Gastrocnemius medialis (tissue), 4 donors: Measurements from ENCODE around the gene UBASH3B. TPM values are rescaled to one million over a fixed set of nuclear protein-coding genes. Genes with fewer than 3 reads are reported as not detected.

Experiments used
- ATAC-seq, 2 donors: fragments of 150-250 bp; one replicate each; pipeline ENCODE4 v1.9.1; 2016
- DNase-seq, 2 donors: peaks; one replicate each; pipeline ENCODE4 v3.0.0-alpha.2; 2019
- H3K27ac ChIP-seq, 4 donors: fragments of 200-600 bp; sonication (generic); 1 replicate in 1 of 4; 2 replicates in 3 of 4; pipeline ENCODE4 v1.5.1; 2016 to 2018; ENCODE audit warnings: mild to moderate bottlenecking in 2 of 4, moderate library complexity in 1 of 4
- H3K27me3 ChIP-seq, 3 donors: fragments of 200-600 bp; sonication (generic) in 2 of 3; 1 replicate in 1 of 3; 2 replicates in 2 of 3; pipeline versions ENCODE4 v1.5.1 to v1.6.0; 2016 to 2019; ENCODE audit warnings: mild to moderate bottlenecking in 1 of 3, moderate library complexity in 1 of 3
- H3K36me3 ChIP-seq, 2 donors: fragments of 200-600 bp; sonication (generic) in 1 of 2; one replicate each; pipeline ENCODE4 v1.5.1; 2017 to 2018
- H3K4me1 ChIP-seq, 2 donors: fragments of 200-600 bp; sonication (generic) in 1 of 2; one replicate each; pipeline ENCODE4 v1.5.1; 2016 to 2017; ENCODE audit warnings: mild to moderate bottlenecking in 2 of 2
- H3K4me3 ChIP-seq, 4 donors: fragments of 200-600 bp; sonication (generic) in 3 of 4; 1 replicate in 1 of 4; 2 replicates in 3 of 4; pipeline ENCODE4 v1.5.1; 2016 to 2019; ENCODE audit warnings: mild to moderate bottlenecking in 2 of 4
- H3K9me3 ChIP-seq, 3 donors: fragments of 200-600 bp; sonication (generic) in 2 of 3; 1 replicate in 1 of 3; 2 replicates in 2 of 3; pipeline ENCODE4 v1.5.1; 2016 to 2019
- POLR2A ChIP-seq, 2 donors: fragments of 450-650 bp; IDR thresholded peaks; one replicate each; pipeline ENCODE4 v1.6.1; 2017; ENCODE audit warnings: antibody characterized with exemption in 2 of 2, mild to moderate bottlenecking in 2 of 2, moderate library complexity in 2 of 2
- in situ Hi-C, 4 donors: fragments of 200-750 bp; cut with MboI; loops; one replicate each; pipeline versions ENCODE4 v1.15.0 to v1.8.0; 2017; ENCODE audit warnings: low sequenced_read_pairs in 4 of 4
- intact Hi-C: fragments of 100-400 bp; cut with DNase I; formaldehyde crosslinking; loops from one replicate; pipeline ENCODE4 v1.15.1; 2023; ENCODE audit warnings: low total_unique reads
- total RNA-seq, 4 donors: library from RNA; depleted of rRNA; stranded (reverse); fragments of >200 nt; gene quantifications; one replicate each; pipeline versions ENCODE4 v1.1.0 to v1.2.3, GENCODE V29; 2016
- TF ChIP-seq, protein P1 (sequence below), 5 experiments: fragments of 450-650 bp in 3 of 5; fragments of 200-600 bp in 2 of 5; sonication (generic) in 2 of 5; IDR thresholded peaks in 4 of 5; conservative IDR thresholded peaks in 1 of 5; 1 replicate in 4 of 5; 2 replicates in 1 of 5; pipeline ENCODE4 v1.5.1; 2016 to 2019; ENCODE audit warnings: antibody characterized with exemption in 5 of 5, mild to moderate bottlenecking in 3 of 5, moderate library complexity in 3 of 5

UBASH3B gene
- total RNA-seq, 4 donors from 2014 or later, result 0.32 to 2.9 (median 0.87) TPM

DNA sequence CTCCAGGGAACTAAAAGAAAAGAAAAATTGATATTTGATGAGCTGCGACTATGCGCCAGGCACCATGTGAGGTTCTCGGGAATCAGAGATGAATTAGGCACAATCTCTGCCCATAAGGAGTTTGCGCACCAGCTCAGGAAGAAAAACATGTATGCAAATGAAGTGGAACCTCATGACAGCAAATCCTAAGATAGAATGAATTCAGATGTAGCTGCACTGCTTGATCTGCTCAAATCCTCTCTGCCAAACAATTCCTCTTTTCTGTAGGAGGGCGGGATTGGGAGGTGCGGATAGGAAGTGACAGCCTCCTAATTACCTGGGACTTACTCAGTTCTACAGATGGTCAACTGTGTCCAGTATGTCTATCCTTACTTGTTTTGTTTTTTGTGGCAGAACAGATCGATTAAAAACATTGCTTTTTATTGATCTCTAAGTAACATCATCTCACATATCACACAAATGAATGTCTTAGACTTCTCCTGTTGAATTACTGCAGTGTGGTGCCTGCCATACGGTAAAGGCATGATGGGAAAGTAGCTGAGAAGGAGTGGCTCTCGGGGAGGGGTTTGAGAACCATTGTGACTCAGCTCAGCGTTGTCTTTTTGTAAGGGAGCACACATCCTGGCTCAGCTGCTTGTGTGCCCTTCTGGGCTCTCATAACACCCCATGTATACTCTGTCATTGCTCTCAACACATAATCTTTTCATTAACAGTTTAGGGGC, 196.7 kb downstream of the UBASH3B start:
- in situ Hi-C loops, result loop anchor here in 2 of 4 donors (5.0 to 10.0 kb wide), 4 partner anchors 55 to 267 kb away; no protein-coding TSS in a partner anchor
- H3K36me3 ChIP-seq, result no peaks in the 10 kb centered on the region
- no peaks in the 10 kb centered on the region for H3K4me1 ChIP-seq
- H3K4me3 ChIP-seq, result no peak overlapping the region
- DNase-seq (no peak), ATAC-seq (no peak)
- intact Hi-C loops, result loop anchor here (2.0 to 10.0 kb wide), 2 partner anchors 57 to 223 kb away; no protein-coding TSS in a partner anchor
- H3K9me3 ChIP-seq, result no peaks in the 10 kb centered on the region
- H3K27me3 ChIP-seq, result no peaks in the 10 kb centered on the region
- TF ChIP-seq, protein P1, sequence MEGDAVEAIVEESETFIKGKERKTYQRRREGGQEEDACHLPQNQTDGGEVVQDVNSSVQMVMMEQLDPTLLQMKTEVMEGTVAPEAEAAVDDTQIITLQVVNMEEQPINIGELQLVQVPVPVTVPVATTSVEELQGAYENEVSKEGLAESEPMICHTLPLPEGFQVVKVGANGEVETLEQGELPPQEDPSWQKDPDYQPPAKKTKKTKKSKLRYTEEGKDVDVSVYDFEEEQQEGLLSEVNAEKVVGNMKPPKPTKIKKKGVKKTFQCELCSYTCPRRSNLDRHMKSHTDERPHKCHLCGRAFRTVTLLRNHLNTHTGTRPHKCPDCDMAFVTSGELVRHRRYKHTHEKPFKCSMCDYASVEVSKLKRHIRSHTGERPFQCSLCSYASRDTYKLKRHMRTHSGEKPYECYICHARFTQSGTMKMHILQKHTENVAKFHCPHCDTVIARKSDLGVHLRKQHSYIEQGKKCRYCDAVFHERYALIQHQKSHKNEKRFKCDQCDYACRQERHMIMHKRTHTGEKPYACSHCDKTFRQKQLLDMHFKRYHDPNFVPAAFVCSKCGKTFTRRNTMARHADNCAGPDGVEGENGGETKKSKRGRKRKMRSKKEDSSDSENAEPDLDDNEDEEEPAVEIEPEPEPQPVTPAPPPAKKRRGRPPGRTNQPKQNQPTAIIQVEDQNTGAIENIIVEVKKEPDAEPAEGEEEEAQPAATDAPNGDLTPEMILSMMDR (IDR thresholded peaks at IDR 0.05 in 4 of 5, conservative IDR thresholded peaks at IDR 0.05 in 1 of 5), result no peak
- no peak for TF ChIP-seq POLR2A (IDR thresholded peaks at IDR 0.05)
- no peak overlapping the region for H3K27ac ChIP-seq

DNA sequence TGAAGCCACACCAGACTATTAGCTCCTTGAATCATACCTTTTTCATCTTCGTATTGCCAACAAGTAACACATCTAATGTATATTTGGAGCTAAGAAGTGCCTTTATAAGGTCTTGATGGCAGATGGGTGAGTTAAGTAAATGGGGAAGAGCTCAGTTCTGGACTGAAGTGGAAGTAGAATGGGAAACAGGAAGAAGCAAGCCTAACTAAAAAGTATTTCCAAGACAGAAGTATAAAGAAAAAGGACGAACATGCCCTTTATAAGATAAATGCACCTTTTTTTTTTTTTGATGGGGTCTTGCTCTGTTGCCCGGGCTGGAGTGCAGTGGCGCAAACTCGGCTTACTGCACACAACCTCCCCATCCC, 197.3 kb downstream of the UBASH3B start:
- no peak for DNase-seq
- no peak overlapping the region for H3K4me3 ChIP-seq
- H3K4me1 ChIP-seq, result no peaks in the 10 kb centered on the region
- ATAC-seq, result no peak
- no peaks in the 10 kb centered on the region for H3K36me3 ChIP-seq
- no peaks in the 10 kb centered on the region for H3K27me3 ChIP-seq
- intact Hi-C loops, result loop anchor here (2.0 to 10.0 kb wide), 2 partner anchors 58 to 224 kb away; no protein-coding TSS in a partner anchor
- no peaks in the 10 kb centered on the region for H3K9me3 ChIP-seq
- H3K27ac ChIP-seq, result no peak overlapping the region
- in situ Hi-C loops, result loop anchor here in 2 of 4 donors (5.0 to 10.0 kb wide), 4 partner anchors 55 to 268 kb away; no protein-coding TSS in a partner anchor
- TF ChIP-seq POLR2A (IDR thresholded peaks at IDR 0.05), result no peak
- TF ChIP-seq, protein P1 (IDR thresholded peaks at IDR 0.05 in 4 of 5, conservative IDR thresholded peaks at IDR 0.05 in 1 of 5), result no peak

DNA sequence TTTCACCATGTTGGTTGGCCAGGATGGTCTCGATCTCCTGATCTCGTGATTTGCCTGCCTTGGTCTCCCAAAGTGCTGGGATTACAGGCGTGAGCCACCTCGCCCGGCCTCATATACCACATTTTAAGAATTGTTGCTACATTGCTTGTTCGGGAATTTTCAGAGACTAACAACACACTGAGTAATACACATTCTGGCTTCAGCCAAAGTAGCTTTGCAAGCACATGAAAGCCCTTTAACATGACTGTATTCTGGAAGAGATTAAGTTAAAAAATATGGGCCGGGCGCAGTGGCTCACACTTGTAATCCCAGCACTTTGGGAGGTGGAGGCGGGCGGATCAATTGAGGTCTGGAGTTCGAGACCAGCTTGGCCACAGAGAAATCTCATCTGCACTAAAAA, 197.7 kb downstream of the UBASH3B start:
- no peaks in the 10 kb centered on the region for H3K27me3 ChIP-seq
- H3K4me1 ChIP-seq, result no peaks in the 10 kb centered on the region
- no peak overlapping the region for H3K27ac ChIP-seq
- intact Hi-C loops (loop anchor here (2.0 to 10.0 kb wide), 2 partner anchors 58 to 224 kb away; no protein-coding TSS in a partner anchor), in situ Hi-C loops (loop anchor here in 2 of 4 donors (5.0 to 10.0 kb wide), 4 partner anchors 56 to 268 kb away; no protein-coding TSS in a partner anchor)
- DNase-seq (no peak), ATAC-seq (no peak)
- H3K9me3 ChIP-seq, result no peaks in the 10 kb centered on the region
- H3K36me3 ChIP-seq, result no peaks in the 10 kb centered on the region
- no peak for TF ChIP-seq POLR2A (IDR thresholded peaks at IDR 0.05)
- TF ChIP-seq, protein P1 (IDR thresholded peaks at IDR 0.05 in 4 of 5, conservative IDR thresholded peaks at IDR 0.05 in 1 of 5), result no peak
- H3K4me3 ChIP-seq, result no peak overlapping the region

DNA sequence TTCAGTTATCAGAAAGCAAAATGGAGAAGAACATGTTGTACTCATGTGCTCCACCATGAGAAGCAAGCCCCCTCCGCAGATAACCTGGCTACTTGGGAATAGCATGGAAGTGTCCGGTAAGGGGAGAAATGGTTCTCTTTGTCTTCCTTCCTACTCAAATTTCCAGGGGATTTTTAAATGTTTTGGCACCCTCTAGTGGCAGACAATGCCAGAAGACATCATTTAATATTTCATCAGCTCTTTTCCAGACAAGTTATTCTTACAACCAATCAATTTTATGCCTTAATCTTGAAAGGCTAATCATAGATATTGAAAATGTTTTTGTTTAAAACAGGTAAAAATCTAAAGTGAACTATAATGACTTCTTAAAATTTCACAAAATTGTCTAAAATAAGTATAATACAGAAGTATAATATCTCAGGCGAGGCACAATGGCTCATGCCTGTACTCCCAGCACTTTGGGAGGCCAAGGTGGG, 198.5 kb downstream of the UBASH3B start:
- intact Hi-C loops (loop anchor here (2.0 to 10.0 kb wide), 3 partner anchors 59 to 273 kb away; no protein-coding TSS in a partner anchor), in situ Hi-C loops (loop anchor here in 2 of 4 donors (5.0 to 10.0 kb wide), 4 partner anchors 57 to 269 kb away; no protein-coding TSS in a partner anchor)
- Histone ChIP-seq H3K36me3 (no peaks in the 10 kb centered on the region), H3K27me3 (no peaks in the 10 kb centered on the region), H3K27ac (no peak overlapping the region), H3K4me3 (no peak overlapping the region), H3K9me3 (no peaks in the 10 kb centered on the region), H3K4me1 (no peaks in the 10 kb centered on the region)
- no peak for TF ChIP-seq POLR2A (IDR thresholded peaks at IDR 0.05)
- TF ChIP-seq, protein P1 (IDR thresholded peaks at IDR 0.05 in 4 of 5, conservative IDR thresholded peaks at IDR 0.05 in 1 of 5), result peak; percentile 33 to 73 (median 40)
- ATAC-seq (peak in 1 of 2 donors; percentile 44), DNase-seq (peak in 1 of 2 donors; percentile 24)
